ENCODE measurements around the gene COPRS.
"Not testable (repeated sequence)": the region's sequence is repeated elsewhere in the genome, so short reads cannot be mapped to it uniquely, and the experiment has no call there.

COPRS gene

DNA sequence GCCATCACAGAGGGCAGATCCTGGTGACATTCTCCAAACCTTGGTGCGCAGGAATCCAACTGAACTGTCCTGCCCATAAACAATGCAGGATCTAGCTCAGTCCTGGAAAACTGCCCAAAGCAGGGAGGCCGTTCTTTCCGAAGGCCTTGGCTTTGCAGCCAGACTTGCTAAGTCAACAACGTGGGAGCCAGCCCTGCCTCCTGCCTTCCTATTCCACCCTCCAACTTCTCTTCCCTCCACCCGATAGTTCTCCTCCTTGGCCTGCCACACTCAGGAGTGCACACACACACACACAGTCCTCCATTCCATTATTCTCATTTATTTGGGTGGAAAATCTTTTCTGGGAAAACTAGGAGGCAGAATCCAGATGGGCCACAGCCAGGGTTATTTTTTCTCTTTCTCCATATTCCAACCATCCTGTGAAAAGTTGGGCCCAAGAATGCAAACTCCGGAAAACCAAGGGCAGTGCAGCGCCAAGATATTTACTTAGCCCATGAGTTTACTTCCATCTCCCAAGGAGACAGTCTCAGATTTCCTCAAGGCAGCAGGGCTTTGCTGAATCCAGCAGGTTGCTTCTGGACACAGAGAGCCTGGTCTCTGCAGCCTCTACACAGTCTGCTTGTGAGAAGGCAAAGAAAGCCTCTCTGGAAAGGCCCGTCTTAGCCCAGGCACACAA is 15.8 kb downstream of the COPRS start:
- no peak for DNase-seq

DNA sequence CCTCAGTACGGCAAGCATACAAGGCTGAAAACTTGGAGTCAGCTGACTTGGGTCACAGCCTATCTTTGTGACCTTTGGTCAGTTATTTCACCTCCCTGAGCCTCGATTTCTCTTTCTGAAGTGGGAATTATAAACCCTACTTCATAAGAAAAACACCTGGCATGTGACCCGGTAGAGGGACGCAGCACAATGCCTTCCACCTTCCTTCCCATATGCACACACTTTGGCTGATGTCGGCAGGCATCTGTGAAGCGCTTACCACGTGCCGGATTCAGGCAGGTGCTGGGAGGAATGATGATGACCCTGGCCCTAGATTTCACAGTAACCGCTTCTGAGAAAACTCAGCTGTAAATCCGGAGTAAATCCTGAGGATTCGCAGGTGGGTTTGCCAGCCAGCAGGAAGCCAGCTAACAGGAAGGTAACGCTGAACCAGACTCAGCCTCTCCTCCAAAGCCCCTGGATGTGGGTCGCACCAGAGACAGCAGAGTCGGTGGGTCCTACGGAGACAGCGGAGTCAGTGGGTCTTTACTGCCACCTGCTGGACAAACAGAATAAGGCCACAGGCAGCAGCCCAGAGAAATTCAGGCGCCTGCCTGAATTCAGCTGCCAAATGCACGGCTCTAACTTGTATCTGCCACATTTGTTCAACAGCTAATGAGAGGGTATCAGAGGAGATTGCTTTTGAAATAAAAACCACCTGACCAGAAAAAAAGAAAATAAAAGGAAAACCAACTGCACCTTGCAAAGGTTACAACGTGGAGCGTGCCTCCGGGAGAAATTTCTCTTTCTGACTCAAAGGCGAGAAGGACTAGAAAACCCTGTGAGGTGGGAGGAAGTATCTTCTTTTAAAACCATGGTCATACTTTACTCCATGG is 16.6 kb downstream of the COPRS start:
- DNase-seq = peak; percentile 59

DNA sequence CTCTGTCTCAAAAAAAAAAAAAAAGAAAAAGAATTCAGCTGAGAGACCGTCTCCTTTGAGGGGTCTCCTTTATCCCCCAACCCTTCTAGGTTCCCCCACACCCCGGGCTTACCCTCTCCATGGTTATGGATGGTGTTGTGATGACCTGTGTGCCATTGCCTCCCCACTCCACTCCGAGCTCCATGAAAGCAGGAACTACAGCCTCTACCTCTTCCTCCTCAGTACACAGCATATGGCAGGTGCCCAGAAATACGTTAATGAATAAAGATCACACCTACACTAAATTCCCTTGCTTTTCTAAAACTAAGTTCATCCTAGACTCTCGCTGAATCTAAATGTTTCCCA is 17.2 kb downstream of the COPRS start:
- no peak for DNase-seq

DNA sequence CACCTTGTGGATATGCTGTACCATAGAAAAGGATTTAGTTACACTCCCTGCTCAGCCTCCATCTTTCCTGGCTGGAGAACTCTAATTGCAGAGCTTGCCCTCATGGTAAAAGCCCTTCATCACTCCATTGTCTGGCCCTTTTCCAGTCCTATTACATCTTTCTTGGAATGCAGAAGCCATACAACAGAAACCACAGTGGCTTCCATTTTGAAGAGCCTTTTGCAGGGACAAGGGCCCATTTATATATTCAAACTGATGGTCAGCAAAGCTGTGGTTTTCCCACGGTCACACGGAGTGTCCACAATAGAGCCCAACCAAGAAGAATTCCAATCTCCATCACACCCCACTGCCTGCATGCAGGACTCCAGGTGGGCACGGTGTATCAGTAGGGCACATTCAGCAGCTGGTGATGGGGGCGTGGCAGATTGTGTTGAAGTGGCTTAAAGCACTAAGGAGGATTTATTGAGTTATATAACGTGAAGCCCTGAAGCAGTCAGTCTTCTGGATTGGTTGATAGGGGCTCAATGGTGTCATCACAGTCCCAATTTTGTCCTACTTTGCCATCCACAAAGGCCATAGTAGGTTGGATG is 20.3 kb downstream of the COPRS start:
- no peak for DNase-seq

DNA sequence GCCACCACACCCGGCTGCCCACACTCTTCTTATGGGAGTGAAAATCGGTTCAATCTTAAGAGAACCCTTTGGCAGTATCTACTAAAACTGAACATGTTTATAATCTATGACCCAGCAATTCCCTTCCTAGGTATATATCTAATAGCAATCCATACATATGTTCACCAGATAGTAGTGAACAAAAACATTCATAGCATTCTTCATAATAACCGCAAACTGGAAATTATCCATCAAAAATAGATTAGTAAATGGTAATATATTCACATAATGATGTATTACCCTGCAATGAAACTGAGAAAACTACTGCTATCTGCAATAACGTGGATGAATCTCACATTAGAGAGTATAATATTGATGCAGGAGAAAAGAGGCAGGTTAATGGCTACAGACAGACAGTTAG is 23.1 kb downstream of the COPRS start:
- no peak for DNase-seq

DNA sequence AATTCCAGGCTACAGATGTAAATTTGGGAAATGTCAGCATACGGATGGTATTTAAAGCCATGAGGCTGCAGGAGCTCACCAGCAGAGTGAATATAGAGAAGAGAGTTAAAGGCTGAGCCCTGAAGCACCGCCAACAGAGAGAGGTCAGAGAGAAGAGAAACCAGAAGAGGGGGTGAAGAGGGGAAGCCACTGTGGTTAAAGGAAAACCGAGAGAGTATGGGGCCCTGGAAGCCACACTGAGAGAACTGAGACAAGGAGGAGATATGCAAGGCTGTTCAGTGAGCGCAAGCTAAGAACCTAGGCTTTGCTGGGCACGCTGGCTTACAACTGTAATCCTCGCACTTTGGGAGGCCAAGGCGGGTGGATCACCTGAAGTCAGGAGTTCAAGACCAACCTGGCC is 24.6 kb downstream of the COPRS start:
- no peak for DNase-seq

DNA sequence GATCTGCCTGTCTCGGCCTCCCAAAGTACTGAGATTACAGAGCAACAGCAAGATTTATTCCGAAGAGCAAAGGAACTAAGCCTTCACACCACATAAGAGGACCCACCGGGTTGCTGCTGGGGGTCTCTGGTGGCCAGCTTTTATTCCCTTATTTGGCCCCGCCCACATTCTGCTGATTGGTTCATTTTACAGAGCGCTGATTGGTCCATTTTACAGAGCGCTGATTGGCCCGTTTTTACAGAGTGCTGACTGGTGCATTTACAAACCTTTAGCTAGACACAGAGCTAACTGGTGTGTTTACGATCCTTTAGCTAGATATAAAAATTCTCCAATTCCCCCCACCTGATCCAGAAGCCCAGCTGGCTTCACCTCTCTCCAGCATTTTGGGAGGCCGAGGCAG is 26.3 kb downstream of the COPRS start:
- no peak for DNase-seq

DNA sequence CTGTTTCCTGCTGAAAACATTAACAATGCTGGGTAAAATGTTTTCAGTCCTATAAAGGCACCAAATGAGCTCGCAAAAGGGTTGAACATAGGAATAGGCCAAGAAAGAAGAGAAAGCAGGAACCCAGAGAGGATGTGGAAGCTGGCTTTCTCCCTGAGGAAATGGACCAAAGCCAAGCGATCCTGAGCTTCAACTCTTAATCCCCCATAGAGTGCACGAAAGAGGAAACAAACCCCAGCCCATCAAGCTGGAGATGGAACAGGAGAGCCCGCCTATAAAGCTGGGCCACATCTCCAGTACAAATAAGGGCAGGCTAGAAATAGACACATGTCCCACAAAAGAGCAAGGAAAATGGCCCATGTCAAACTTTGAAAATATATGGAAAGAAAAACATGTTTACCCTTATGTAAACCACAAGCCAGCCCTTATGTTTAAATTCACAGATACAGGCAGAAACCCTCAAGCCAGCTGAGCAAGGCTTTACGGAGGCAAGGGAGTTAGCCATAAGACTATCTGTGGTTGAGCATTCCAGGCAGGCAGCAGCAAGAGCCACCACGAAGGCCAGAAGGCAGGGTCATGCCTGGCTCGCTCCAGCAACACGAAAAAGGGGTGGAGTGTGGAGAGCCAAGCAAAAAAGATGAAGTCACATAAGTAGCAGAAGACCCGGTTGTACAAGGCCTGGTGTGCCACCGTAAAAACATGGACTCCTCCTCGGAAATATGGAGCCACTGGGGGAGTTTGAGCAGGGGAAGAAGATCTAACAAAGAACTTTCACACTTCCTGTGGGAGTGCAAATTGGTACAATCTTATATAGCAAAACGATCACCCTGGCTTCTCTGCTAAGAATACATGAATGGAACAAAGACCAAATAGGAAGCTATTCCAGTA is 27.8 kb downstream of the COPRS start:
- no peak for DNase-seq

DNA sequence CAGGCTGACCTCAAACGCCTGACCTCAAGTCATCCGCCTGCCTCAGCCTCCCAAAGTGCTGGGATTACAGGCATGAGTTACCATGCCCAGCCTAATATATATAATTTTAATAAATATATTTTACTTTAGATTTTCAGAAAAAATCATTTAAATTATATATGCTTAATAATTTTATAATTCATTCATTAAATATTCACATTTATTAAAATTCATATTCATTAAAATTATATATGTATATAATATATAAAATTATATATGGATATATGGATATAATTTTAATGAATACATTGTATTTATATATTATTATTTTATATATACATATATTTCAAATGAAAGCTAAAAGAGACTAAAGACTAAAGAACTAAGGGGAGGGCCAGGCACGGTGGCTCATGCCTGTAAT is 29.4 kb downstream of the COPRS start:
- DNase-seq = no peak

DNA sequence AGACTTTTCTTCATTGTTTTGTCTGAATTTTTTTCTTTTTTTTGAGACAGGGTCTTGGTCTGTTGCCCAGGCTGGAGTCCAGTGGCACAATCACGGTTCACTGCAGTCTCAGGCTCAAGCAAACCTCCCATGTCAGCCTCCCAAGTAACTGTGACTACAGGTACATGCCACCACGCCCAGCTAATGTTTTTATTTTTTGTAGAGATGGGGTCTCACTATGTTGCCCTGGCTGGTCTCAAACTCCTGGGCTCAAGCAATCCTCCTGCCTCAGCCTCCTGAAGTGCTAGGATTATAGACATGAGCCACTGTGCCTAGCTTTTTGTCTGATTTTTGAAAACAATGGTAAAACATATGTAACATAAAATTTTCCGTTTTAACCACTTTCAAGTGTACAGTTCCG is 30.1 kb downstream of the COPRS start:
- not testable (repeated sequence) for DNase-seq

DNA sequence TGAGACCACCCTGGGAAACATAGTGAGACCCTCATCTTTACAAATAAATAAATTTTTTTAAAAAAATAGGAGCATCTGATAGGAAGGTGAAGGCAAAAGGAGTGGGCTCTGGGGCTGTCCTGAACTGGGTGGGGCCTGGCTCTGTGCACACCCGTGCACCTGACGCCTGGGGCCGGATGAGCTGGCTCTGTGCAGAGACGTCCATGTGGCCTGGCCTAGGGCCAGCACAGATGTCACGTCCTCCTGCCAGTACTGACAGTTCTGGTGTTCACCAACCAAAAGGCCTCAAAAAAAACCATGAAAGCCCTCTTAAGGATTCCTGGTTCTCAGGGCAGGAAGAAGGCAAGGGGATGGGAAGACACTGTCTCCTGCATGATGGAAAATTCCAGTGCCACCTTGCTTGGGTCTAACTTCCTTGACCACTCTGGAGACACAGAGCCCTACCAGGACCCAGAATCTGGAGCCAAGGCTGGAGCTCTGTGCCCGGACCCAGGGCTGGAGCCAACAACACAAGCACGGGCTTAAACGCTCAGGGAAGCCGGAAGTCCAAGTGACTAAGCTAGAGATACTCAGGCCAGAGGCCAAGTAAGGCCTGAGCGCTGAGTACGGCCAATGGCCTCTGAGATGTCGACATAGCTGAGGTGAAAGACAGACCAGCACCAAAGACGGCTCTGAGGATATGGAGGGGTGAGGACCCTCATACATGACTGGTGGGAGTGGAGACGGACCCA is 32.9 kb downstream of the COPRS start:
- no peak for DNase-seq

DNA sequence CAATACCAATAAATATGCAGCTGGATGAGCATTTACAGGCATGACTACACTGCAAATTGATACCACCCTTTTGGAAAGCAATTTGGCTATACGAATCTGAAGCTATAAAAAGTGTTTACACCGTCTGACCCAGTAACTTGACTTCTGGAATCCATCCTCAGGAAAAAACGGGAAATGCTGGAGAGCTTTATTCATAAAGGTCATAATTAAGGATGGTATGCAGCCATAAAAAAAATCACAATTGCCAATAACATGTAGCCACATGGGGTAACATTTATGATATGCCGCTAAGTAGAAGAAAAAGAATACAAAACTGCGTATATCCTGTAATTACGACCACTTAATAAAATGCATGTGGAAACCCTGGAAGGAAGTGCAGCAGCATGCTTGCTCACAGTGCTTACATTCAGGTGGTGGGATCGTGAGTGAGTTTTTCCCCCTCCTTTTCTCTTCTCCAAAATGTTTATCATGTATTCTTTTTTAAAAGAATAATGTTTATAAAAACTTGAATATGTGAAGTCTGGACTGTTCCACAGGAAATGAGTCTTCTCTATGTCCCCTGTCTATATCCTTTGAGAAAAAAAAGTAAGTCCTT is 34.2 kb downstream of the COPRS start:
- no peak for DNase-seq

DNA sequence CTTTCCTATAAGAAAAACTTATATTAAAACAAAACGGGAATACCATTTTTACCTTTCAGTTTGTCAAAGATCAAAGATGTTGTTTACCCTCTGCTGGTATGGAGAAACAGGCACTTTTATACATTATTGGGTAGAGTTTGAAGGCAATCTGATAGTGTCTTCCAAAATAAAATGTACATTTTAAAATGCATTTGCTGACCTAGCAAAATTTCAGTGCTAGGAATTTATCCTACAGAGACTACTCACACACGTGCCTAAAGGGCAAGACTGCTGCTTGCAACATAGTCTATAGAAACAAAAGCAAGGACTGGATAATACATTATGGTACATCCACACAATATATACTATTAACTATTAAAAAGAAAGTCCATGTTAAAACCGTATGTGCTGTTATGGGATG is 36.0 kb downstream of the COPRS start:
- no peak for DNase-seq

DNA sequence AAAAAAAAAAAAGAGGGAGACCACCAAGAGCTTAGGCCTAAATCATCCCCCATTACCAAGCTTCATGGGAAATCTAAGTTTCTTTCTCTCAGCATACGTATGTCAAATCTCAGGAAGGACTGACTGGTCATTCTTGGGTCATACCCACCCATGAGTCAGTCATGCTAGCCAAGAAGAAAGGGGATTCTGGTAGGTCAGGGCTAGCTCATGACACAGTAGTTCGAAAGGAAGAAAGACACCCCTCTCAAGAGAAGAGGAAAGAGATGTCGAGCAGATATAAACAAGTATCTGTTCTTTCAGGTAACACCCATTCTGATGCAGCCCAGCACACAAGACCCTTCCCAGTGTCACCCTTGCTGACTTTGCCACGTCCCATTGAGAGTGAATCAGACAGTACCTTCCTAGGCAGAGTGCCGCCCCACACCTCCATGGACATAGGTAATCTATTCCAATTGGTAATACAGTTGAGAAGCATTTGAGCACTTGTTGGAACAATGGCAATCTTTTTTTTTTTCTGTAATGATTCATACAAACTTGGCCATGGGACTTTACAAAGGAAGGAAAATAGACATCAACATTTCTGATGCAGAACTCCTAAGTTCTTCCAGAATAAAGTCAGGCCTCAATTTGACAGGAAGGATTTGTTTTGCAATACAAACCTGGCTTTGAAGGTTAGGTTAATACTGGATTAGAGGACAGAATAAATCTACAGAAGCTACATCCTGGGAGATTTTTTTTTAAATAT is 38.2 kb downstream of the COPRS start:
- no peak for DNase-seq

DNA sequence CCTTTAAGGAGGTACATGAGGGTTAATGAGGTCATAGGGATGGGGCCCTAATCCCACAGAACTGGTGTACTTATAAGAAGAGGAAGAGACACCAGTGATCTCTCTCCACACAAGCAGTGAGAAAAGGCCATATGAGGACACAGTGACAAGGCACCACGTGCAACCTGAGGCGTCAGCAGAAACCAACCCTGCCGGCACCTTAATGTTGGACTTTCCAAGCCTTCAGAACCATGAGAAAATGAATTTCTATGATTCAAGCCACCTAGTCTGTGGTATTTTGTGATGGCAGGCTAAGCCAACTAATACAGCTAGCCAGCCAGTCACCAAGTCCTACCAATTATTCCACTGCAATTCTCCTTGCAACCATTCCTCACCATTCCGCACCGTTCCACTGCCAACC is 39.5 kb downstream of the COPRS start:
- no peak for DNase-seq

DNA sequence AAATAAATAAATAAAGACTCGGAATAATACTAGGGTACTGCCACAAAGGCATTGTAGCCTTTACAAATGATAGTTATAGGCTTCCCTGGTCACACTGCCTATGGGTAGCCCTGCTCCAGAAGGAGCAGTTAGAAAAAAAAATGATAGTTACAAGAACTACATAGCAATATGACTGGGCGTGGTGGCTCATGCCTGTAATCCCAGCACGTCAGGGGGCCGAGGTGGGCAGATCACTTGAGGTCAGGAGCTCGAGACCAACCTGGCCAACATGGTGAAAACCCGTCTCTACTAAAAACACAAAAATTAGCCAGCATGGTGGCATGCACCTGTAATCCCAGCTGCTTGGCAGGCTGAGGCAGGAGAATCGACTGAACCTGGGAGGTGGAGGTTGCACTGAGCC is 40.2 kb downstream of the COPRS start:
- DNase-seq = not testable (repeated sequence)

DNA sequence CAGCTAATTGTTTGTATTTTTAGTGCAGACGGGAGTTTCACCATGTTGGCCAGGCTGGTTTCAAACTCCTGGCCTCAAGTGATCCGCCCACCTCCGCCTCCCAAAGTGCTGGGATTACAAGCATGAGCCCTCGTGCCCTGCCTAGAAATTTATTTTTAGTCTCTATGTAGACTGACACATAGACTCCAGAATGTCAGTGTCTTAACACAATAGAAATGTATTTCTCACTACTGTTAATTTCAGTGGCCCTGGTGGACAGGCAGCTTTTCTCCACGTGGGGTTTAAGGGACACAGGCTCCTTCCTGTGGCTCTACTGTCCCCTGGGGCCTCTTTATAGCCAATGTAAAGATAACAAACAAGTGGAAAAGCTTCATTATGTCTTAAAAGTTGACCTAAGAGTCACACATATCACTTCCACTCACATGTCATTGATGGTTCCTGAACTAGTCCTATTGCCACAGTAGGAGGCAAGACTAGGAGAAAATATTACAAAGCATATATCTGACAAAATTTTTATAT is 43.8 kb downstream of the COPRS start:
- DNase-seq = no peak

DNA sequence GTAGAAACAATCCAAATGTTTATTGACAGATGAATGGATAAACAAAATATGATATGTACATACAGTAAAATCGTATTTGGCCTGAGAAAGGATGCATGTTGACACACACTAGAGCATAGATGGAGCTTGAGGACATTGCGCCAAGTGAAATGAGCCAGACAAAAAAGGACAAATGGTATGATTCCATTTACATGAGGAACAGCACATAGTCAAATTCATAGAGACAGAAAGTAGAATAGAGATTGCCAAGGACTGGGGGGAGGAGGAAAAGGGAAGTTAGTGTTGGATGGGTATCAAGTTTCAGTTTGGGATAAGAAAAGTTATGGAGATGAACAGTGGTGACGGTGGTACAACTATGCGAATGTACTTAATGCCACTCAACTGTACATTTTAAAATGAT is 47.9 kb downstream of the COPRS start:
- DNase-seq = no peak

DNA sequence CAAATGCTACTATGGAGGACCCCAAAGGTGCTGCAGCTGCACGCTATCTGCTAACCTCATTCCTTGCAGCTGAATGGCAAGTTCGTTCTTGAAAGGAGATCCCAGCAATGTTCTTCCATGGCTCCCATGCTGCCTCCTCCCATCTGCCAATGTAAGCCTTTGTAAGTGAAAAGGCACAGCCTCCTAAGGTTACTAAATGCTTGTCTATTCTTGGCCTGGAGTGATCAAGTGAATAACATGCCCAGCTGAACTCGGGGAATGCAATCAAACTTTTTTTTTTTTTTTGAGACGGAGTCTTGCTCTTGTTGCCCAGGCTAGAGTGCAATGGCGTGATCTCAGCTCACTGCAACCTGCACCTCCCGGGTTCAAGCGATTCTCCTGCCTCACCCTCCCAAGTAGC is 49.2 kb downstream of the COPRS start:
- DNase-seq = not testable (repeated sequence)

DNA sequence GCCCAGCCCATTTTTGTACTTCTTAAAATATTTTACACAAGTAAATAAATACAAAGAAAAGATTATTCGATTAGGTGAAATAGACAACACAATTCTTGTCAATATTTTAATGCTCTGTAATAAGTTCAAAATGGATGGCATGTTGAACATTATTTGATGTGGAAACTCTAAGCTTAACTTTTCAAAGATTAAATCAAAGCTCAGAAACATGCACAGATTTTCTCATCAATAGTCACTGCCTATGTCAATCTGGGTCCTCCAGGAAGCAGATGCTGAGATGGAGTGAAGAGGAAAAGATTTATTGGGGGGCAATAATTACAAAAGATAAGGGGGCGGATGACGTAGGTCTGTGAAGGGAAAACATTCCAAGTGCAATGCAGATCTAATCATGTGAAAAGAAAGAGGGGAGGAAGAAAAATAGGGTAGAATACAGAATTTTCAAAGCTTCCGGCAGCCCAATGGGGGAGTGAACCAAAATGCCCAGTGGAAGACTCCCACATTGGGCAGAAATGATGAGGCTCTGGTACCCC is 50.5 kb downstream of the COPRS start:
- DNase-seq = no peak

DNA sequence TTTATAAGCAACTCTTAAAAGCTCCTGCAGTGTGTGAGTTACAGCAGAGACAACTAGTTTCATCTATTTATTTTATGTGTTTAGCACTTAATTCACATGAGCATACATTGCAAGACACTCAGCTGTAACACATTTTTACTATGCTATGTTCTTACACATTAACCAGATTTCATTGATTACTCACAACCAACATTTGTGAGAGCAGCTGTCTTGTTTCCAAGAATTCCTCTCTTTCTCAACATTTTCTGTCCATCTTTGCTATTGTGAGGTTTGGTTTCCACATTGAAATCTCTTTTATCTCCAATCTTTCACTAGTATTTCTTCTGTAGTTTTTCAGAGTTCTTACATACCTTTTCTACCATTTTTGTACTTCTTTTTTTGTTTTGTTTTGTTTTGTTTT is 51.2 kb downstream of the COPRS start:
- DNase-seq = no peak

Data from NCI-H748 treated with DMSO at 0.1 percent for 48 hours (cell line).